H9 (cell line): ENCODE measurements around the gene NCKAP5. TPM values are rescaled to one million over a fixed set of nuclear protein-coding genes. Genes with fewer than 3 reads are reported as not detected.

Source experiments
- DNase-seq: peaks from one replicate; pipeline ENCODE4 v3.0.0-alpha.2; 2017
- H2AFZ ChIP-seq: one replicate; pipeline ENCODE4 v1.6.1; 2013; ENCODE audit warnings: mild to moderate bottlenecking, low read length, control low read depth, moderate library complexity
- H2AK5ac ChIP-seq: 2 replicates; pipeline ENCODE4 v1.6.1; 2013; ENCODE audit warnings: low read length, control low read depth, mixed read lengths; ENCODE audit not compliant: insufficient read length
- H2BK120ac ChIP-seq: one replicate; pipeline ENCODE4 v1.6.1; 2013; ENCODE audit warnings: low read depth, mild to moderate bottlenecking, low read length, control low read depth, inconsistent platforms; ENCODE audit not compliant: poor library complexity, severe bottlenecking
- H2BK12ac ChIP-seq: 2 replicates; pipeline ENCODE4 v1.6.1; 2013; ENCODE audit warnings: low read length, control low read depth, mixed read lengths, low read depth; ENCODE audit not compliant: insufficient read length
- H2BK15ac ChIP-seq: 2 replicates; pipeline ENCODE4 v1.6.1; 2013; ENCODE audit warnings: low read depth, low read length, control low read depth
- H2BK20ac ChIP-seq: one replicate; pipeline ENCODE4 v1.6.1; 2013; ENCODE audit warnings: low read depth, mild to moderate bottlenecking, low read length, control low read depth, inconsistent platforms; ENCODE audit not compliant: poor library complexity, severe bottlenecking
- H2BK5ac ChIP-seq: 2 replicates; pipeline ENCODE4 v1.6.1; 2013; ENCODE audit warnings: low read length, control low read depth, mixed read lengths; ENCODE audit not compliant: insufficient read length
- H3K14ac ChIP-seq: 2 replicates; pipeline ENCODE4 v1.6.1; 2013; ENCODE audit warnings: low read length, control low read depth; ENCODE audit not compliant: insufficient read depth
- H3K18ac ChIP-seq: 2 replicates; pipeline ENCODE4 v1.6.1; 2013; ENCODE audit warnings: low read depth, mild to moderate bottlenecking, mixed read lengths, low read length, control low read depth; ENCODE audit not compliant: insufficient read length
- H3K23ac ChIP-seq: 2 replicates; pipeline ENCODE4 v1.6.1; 2013; ENCODE audit warnings: low read length, control low read depth, mixed read lengths, low read depth; ENCODE audit not compliant: insufficient read length
- H3K23me2 ChIP-seq: 2 replicates; pipeline ENCODE4 v1.6.1; 2013; ENCODE audit warnings: low read depth, mild to moderate bottlenecking, mixed read lengths, low read length, control low read depth; ENCODE audit not compliant: insufficient read length, poor library complexity, severe bottlenecking
- H3K27ac ChIP-seq: 2 replicates; pipeline ENCODE4 v1.5.1; 2013; ENCODE audit warnings: low read length, control low read depth, mixed read lengths, low read depth; ENCODE audit not compliant: insufficient read length
- H3K27me3 ChIP-seq: 2 replicates; pipeline ENCODE4 v1.6.1; 2013; ENCODE audit warnings: low read length, control low read depth, inconsistent platforms; ENCODE audit not compliant: insufficient read depth
- H3K4ac ChIP-seq: 2 replicates; pipeline ENCODE4 v1.6.1; 2013; ENCODE audit warnings: low read depth, mild to moderate bottlenecking, control low read depth, inconsistent platforms, low read length, moderate library complexity
- H3K4me1 ChIP-seq: 2 replicates; pipeline ENCODE4 v1.6.1; 2013; ENCODE audit warnings: low read length, control low read depth, inconsistent platforms; ENCODE audit not compliant: insufficient read depth
- H3K4me2 ChIP-seq: 2 replicates; pipeline ENCODE4 v1.6.1; 2013; ENCODE audit warnings: low read length, control low read depth, mixed read lengths; ENCODE audit not compliant: insufficient read length, insufficient read depth
- H3K56ac ChIP-seq: 2 replicates; pipeline ENCODE4 v1.6.1; 2013; ENCODE audit warnings: low read depth, mild to moderate bottlenecking, mixed read lengths, low read length, control low read depth; ENCODE audit not compliant: insufficient read length
- H3K79me1 ChIP-seq: 2 replicates; pipeline ENCODE4 v1.6.1; 2013; ENCODE audit warnings: low read depth, mild to moderate bottlenecking, moderate library complexity, low read length, control low read depth, inconsistent platforms; ENCODE audit not compliant: insufficient read depth, poor library complexity, severe bottlenecking
- H3K79me2 ChIP-seq: 2 replicates; pipeline ENCODE4 v1.6.1; 2013; ENCODE audit warnings: low read length, control low read depth, inconsistent platforms; ENCODE audit not compliant: insufficient read depth
- H3K9ac ChIP-seq: 2 replicates; pipeline ENCODE4 v1.6.1; 2013; ENCODE audit warnings: low read length, control low read depth, mixed read lengths; ENCODE audit not compliant: insufficient read length; ENCODE audit errors: extremely low read depth
- H3K9me3 ChIP-seq: one replicate; pipeline ENCODE4 v1.6.1; 2013; ENCODE audit warnings: low read depth, low read length, inconsistent platforms; ENCODE audit not compliant: control insufficient read depth
- H3T11ph ChIP-seq: one replicate; pipeline ENCODE4 v1.6.1; 2013; ENCODE audit warnings: mild to moderate bottlenecking, low read length, control low read depth, inconsistent platforms
- H4K20me1 ChIP-seq: one replicate; pipeline ENCODE4 v1.6.1; 2013; ENCODE audit not compliant: control insufficient read depth, insufficient read length, insufficient read depth
- H4K5ac ChIP-seq: 2 replicates; pipeline ENCODE4 v1.6.1; 2013; ENCODE audit warnings: low read depth, mild to moderate bottlenecking, mixed read lengths, low read length, control low read depth; ENCODE audit not compliant: insufficient read length
- H4K8ac ChIP-seq: replicated peaks from 2 replicates; pipeline ENCODE4 v1.6.1; 2013; ENCODE audit warnings: low read length, control low read depth, mixed read lengths, low read depth; ENCODE audit not compliant: insufficient read length
- H4K91ac ChIP-seq: 2 replicates; pipeline ENCODE4 v1.6.1; 2013; ENCODE audit warnings: low read depth, mild to moderate bottlenecking, moderate library complexity, mixed read lengths, low read length, control low read depth; ENCODE audit not compliant: insufficient read length
- H3K27ac Mint-ChIP-seq, 3 experiments: 2 replicates in 2 of 3; 3 replicates in 1 of 3; pipeline ENCODE4 v1.8.0; 2020 to 2021; ENCODE audit warnings: mixed read lengths in 3 of 3, mild to moderate bottlenecking in 1 of 3, moderate library complexity in 1 of 3
- H3K27me3 Mint-ChIP-seq: 2 replicates; pipeline ENCODE4 v1.8.0; 2021; ENCODE audit warnings: low read depth, mild to moderate bottlenecking, moderate library complexity, mixed read lengths
- H3K36me3 Mint-ChIP-seq, 3 experiments: 2 replicates in 2 of 3; 3 replicates in 1 of 3; pipeline ENCODE4 v1.8.0; 2020 to 2021; ENCODE audit warnings: low read depth in 3 of 3, mixed read lengths in 3 of 3; ENCODE audit not compliant: insufficient read depth in 1 of 3
- H3K4me1 Mint-ChIP-seq, 2 experiments: 2 replicates each; pipeline ENCODE4 v1.8.0; 2020; ENCODE audit warnings: mixed read lengths in 2 of 2
- H3K4me3 Mint-ChIP-seq, 2 experiments: 2 replicates in 1 of 2; 3 replicates in 1 of 2; pipeline ENCODE4 v1.8.0; 2020 to 2021; ENCODE audit warnings: mild to moderate bottlenecking in 2 of 2, mixed read lengths in 2 of 2, moderate library complexity in 1 of 2
- H3K9me3 Mint-ChIP-seq, 2 experiments: 2 replicates in 1 of 2; 3 replicates in 1 of 2; pipeline ENCODE4 v1.8.0; 2020; ENCODE audit warnings: mild to moderate bottlenecking in 2 of 2, mixed read lengths in 2 of 2, moderate library complexity in 1 of 2
- CTCF ChIP-seq: fragments of 200-600 bp; sonication (generic); conservative IDR thresholded peaks from 3 replicates; pipeline ENCODE4 v1.8.0; 2021; ENCODE audit warnings: antibody characterized with exemption, mild to moderate bottlenecking
- WGBS: extraction: QIAGEN DNeasy Blood & Tissue Kit; methylation state at CpG from one replicate; pipeline ENCODE4 v1.1.7; 2013; ENCODE audit warnings: missing lambda C conversion rate, low lambda C conversion rate, mixed read lengths; ENCODE audit not compliant: insufficient read length; ENCODE audit errors: extremely low coverage; 5-methylcytosine and 5-hydroxymethylcytosine counted together
- total RNA-seq: library from RNA; stranded (reverse); gene quantifications from 2 replicates; pipeline ENCODE4 v1.2.1, GENCODE V29; 2021

Gene NCKAP5
- total RNA-seq, 1 experiment from 2014 or later: 0.26 TPM

GRCh38 chr2:133509777-133510176 lies 58.5 kb downstream of the NCKAP5 start:
- H3K27me3 Mint-ChIP-seq: peaks cover 3% of the 10 kb centered on the region
- no peak overlapping the region for H3K4me3 Mint-ChIP-seq
- H3K9me3 ChIP-seq: no peaks in the 10 kb centered on the region
- no peak for DNase-seq
- no peaks in the 10 kb centered on the region for H3K4me1 ChIP-seq
- H3K9me3 Mint-ChIP-seq: no peaks in the 10 kb centered on the region
- no peaks in the 10 kb centered on the region for H3K23me2 ChIP-seq
- H3K18ac ChIP-seq: no peak overlapping the region
- no CpG with 5 or more reads among the region's 6 CpGs for WGBS
- no peaks in the 10 kb centered on the region for H3K79me2 ChIP-seq
- no peak overlapping the region for H3K23ac ChIP-seq
- H3K14ac ChIP-seq: no peak overlapping the region
- H4K91ac ChIP-seq: no peak overlapping the region
- H3K79me1 ChIP-seq: no peaks in the 10 kb centered on the region
- H3K4me1 Mint-ChIP-seq: no peaks in the 10 kb centered on the region
- no peak overlapping the region for H3K56ac ChIP-seq
- no peak overlapping the region for H2BK12ac ChIP-seq
- H3T11ph ChIP-seq: no peak overlapping the region
- no peak overlapping the region for H3K27ac ChIP-seq
- H2BK15ac ChIP-seq: no peak overlapping the region
- H3K36me3 Mint-ChIP-seq: no peaks in the 10 kb centered on the region
- H3K27me3 ChIP-seq: no peaks in the 10 kb centered on the region
- H4K5ac ChIP-seq: no peak overlapping the region
- no peaks in the 10 kb centered on the region for H4K20me1 ChIP-seq
- H4K8ac ChIP-seq: no peak overlapping the region
- no peak overlapping the region for H2AK5ac ChIP-seq
- TF ChIP-seq CTCF: no peak
- no peak overlapping the region for H2AFZ ChIP-seq
- no peak overlapping the region for H3K4ac ChIP-seq
- H3K4me2 ChIP-seq: no peak overlapping the region
- no peak overlapping the region for H3K9ac ChIP-seq
- no peak overlapping the region for H2BK5ac ChIP-seq
- H3K27ac Mint-ChIP-seq: no peak overlapping the region
- no peak overlapping the region for H2BK120ac ChIP-seq
- no peak overlapping the region for H2BK20ac ChIP-seq
